Measurements from ENCODE around the gene PCDHGA1. TPM values are rescaled to one million over a fixed set of nuclear protein-coding genes. Genes with fewer than 3 reads are reported as not detected.
A peak's percentile ranks its signal among the peaks of the same experiment; 100 is the strongest.

The PCDHGA1 gene
- polyA plus RNA-seq, 12 donors = 0.44 to 0.86 (median 0.56) TPM; not detected in 2

DNA sequence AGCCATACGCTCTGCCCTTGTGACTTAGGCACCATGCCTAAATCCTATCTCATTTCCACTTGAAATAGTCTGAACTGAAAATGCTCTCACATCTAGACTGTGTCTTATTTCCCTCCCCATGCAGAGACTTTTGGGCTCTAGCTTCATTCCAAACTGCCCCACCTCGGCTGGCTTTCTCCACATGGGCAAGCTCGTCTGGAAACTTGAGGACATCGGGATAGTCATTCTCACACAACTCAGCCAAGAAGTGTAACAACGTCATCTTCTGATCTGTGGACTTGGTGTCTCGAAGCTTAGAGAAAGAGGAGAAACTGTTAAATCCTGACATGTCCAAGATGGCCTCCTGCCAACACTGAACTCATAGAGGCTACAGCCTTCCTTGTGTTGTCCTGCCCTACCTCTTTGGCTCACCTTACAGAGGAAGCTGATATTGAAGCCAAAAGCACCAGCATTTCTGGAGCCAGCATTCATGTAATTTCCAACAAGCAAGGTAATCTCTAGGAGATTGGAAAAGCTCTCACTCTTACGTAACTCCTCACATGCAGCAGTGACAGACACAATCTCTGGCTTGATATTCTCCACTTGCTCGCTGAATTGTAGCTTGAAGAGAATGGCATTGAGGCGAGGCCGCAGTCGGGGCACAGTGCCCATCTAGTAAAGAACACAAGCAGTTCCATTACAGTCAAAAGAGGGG lies 198.1 kb downstream of the PCDHGA1 start:
- DNase-seq = peak; percentile 88

DNA sequence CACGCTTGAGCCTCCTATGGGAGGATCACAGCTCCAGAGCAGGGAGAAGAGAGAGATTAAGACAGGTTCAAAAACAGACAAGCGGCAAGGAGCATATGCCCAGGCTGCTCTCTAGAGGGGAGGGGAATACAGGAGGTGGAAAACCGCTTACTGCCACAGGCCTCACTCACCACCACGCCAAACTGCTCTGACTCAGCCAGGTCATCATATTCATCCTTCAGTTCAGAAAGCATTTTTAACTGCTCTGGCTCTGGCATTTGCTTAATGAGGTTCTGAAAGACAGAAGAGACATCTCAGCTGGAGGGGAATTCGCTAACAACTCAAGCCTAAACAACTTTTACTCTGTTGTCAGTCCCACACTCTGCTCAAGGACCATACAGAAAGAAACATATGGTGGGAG lies 198.7 kb downstream of the PCDHGA1 start:
- peak; percentile 49 for DNase-seq

DNA sequence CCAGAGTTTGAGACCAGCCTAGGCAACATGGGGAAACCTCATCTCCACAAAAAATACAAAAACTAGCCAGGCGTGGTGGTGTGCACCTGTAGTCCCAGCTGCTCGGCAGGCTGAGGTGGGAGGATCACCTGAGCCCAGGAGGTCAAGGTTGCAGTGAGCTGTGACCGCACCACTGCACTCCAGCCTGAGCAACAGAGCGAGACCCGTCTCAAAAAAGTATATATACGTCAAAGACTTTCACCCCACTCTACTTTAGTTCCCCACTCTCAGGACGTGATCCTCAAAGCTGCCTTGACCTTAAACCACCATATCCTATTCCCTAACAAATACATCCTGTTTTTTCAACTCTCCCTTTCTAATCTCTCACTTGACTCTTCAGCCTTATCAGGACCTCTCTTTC lies 199.6 kb downstream of the PCDHGA1 start:
- DNase-seq = no peak

DNA sequence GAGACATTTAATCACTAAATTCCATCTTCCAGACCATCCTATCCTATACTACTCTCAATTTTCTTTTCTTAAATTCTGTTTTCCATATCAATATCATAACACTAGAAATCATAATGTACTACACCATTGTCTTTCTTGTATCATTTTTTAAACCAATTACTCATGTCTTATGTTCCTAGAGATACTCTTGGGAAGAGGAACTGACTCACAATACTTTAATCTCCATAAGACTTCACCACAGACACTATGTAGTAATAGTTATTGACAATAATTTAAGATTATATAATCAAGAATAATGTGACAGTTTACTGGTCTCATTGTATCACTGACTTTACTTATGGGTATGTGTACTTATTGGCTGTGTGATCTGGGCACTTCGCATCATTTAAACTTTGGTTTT lies 202.4 kb downstream of the PCDHGA1 start:
- DNase-seq = no peak

DNA sequence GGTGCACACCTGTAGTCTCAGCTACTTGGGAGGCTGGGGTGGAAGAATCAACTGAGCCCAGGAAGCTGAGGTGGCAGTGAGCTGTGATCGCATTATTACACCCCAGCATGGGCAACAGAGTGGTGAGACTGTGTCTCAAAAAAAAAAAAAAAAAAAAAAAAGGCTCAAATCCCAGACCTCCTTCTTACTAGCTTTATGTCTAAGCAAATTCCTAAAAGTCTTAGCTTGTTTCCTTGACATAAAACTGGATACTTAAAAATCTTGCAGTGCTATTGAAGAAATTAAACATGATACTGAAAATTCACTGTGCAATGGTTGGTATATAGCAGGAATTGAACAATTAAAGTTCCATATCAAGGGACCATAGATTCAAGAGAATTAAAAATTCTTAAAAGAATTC lies 203.6 kb downstream of the PCDHGA1 start:
- no peak for DNase-seq

DNA sequence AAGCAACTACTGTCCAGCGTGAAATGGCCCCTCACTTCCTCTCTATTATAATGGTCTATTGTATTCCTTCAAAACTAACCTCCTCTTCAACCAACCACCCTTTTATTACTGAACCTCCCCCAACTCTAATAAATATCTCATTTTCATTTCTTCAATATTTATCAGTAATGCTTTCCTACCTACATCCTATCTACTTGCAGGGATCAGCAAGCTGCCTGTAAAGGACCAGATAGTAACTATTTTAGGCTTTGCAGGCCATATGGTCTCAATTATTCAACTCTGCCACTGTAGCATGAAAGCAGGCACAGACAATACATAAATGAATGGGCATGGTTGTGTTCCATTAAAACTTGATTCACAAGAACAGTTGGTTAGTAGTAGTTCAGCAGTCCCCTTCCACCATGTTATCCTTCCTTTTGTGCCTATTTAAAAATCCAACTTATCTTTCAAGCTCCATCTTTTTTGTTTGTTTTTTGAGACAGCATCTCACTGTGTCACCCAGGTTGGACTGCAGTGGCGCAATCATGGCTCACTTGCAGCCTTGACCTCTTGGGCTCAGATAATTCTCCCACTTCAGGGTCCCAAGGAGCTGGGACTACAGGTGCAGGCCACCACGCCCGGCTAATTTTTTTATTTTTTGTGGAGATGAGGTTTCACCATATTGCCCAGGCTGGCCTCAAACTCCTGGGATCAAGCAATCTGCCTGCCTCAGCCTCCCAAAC lies 204.3 kb downstream of the PCDHGA1 start:
- DNase-seq = no peak

DNA sequence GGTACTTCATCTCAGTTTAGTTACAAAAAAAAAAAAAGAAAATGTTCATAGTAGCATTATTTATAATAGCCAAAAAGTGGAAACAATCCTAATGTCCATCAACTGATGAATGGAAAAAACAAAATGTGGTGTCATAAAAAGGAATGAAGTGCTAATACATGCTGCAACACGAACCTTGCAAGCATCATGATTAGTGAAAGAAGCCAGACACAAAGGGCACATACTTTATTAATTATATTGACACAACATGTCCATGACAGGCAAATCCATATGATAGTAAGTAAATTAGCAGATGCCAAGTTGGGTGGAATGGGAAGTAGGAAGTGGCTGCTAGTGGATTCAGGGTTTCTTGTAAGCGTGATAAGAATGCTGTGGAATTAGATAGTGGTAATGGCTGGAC lies 212.7 kb downstream of the PCDHGA1 start:
- no peak for DNase-seq

DNA sequence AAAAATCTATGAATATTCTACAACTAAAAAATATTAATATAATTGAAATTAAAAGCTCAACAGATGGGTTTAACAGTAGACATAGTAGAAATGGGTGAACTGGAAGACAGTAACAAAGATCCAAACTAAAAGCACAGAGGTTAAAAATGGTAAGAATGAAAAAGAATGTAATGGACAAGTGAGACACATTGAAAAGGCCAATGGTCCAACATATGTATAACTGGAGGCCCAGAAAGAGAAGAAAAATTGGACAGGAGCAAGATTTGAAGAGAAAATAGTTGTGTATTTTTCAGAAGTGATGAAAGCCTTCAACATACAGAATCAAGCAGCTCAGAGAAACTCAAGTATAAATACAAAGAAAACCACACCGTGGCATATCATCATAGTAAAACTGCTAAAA lies 217.2 kb downstream of the PCDHGA1 start:
- DNase-seq = no peak

DNA sequence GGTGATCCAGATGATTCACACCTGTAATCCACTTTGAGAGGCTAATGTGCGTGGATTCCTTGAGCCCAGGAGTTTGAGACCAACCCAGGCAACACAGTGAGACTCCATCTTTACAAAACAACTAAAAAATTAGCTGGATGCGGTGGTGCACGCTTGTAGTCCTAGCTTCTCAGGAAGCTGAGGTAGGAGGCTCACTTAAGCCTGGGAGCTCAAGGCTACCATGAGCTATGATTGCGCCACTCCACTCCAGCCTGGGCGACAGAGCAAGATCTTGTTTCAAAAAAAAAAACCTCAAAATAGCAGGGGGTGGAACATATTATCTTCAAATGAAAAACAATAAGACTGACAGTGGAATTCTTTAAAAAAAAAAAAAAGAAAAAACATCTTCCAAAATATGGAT lies 217.6 kb downstream of the PCDHGA1 start:
- no peak for DNase-seq

DNA sequence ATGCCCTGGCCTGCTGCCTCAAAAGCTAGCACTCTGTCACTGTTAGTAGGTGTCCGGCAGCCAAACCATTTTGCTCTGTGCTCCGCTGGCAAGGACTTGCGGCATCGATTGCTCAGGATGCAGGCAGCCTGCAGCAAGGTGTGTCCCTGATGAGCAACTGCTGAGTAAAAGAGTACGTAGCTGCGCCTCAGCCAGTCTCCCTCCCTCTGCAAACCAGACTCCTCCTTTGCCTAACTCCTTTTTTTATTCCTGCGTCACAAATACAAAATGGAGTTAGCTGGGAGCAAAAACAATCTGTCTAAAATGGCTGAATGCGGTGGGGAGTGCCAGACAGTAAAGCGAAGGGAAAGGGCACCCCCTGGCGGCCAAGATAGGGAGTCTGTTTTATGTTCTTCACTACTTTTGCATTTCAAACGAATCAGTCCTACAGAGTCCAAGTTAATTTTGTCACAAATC lies 227.4 kb downstream of the PCDHGA1 start:
- DNase-seq = peak; percentile 93

DNA sequence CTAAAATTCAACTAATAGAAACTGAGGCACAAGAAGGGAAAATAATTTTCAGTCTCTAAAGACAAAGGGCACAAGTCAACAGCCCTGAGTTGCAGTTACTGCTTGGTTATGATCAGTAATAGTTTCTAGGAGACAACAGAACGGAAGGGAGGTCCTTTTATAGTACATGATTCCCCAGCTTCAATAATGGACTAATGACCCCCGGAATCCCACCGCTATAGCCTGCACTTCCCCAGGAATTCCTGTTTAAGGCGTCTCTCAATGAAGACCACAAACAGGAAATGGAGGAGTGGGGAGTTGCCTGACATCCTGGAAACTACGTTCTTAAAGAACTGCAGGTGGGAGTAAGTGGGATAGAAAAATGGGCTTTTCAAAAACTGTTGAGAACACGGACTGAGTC lies 227.8 kb downstream of the PCDHGA1 start:
- DNase-seq = no peak

DNA sequence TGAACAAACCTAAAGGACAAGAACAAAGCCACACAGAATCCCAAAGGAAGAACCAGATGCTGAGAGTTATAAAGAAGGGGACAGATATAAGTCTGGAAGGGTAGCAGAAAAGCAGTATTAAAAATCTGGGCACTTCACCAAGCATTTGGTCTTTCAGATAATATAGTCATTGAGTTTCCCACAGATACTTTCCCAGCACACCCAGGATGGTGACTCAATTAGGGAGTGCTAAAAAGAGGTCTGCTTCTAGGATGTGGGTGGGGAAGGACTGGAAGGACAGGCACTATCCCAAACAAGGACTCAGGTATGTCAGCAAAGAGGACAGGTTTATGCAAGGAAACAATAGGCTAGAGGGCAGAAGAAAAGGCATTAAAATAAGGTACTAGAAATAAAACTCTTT lies 229.1 kb downstream of the PCDHGA1 start:
- no peak for DNase-seq

DNA sequence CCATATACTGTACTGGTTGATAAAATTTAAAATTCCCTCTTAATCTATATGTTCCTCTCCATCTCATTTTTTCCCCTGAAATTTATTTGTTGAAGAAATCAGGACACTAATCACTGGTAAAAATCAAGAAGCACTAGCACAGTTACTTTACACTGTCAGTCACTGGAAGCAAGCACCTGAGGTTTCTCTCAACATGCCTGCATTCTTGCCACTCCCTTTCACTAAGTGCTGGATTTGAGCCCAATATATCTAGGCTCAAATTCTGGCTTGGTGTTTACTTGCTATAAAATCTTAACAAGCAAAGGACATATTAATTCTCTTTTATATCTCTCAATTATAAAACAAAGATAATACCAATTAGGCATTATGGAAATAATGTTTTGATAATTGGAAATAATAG lies 229.8 kb downstream of the PCDHGA1 start:
- DNase-seq = no peak

DNA sequence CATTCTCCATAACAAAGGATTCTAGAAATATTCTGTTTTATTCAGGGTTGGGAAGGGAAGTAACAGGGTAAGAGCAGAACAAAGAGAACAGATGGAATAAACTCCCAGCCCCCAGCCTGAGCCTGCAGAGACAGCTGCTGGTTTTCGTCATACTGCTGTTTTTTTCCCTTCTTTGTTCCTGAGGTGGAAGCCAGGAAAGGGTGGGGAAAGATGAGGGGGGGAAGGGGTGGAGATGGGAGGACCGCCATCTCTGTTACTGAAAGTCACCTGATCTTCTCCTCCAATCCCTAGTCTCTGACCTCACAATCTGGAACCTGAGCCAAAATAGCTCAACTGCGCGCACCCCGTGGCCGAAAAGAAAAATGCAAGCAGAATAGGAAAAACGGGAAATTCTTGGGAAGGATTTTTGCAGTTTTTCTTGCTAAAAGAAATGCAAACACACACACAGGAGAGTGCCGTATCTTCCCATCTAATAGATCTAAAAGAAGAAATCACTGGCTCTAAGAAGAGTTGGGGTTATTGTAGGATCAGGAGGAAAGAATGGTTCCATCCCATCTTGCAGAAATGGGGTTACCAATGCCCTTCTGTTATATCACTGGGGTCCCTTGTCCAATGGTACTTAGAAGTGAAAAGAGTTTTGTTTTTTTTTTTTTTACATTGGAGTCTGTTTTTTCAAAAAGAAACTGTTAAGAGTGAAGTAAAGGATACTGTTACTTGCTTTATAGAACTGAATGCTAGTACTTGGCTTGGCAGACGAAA lies 230.6 kb downstream of the PCDHGA1 start:
- DNase-seq = peak; percentile 97

Other genes starting within 250 kb of the PCDHGA1 start
- 1 to 10 TPM in 11 of 12 donors, not detected in 1; 2.9 to 5.8 (median 4.2) TPM for gene PCDHB2, start 235.9 kb upstream of the PCDHGA1 start, polyA plus RNA-seq (ENCODE audit: insufficient read length in 12 of 12)
- gene PCDHB3, start 230.0 kb upstream of the PCDHGA1 start, polyA plus RNA-seq (ENCODE audit: insufficient read length in 12 of 12) = 1 to 10 TPM in 10 of 12 donors, not detected in 2; 1.4 to 2.4 (median 2.1) TPM
- 1 to 10 TPM in 10 of 12 donors, not detected in 2; 2.6 to 4.6 (median 3.2) TPM for gene PCDHB4, start 208.7 kb upstream of the PCDHGA1 start, polyA plus RNA-seq (ENCODE audit: insufficient read length in 12 of 12)
- gene PCDHB5, start 195.3 kb upstream of the PCDHGA1 start, polyA plus RNA-seq (ENCODE audit: insufficient read length in 12 of 12) = 1 to 10 TPM in 11 of 12 donors, not detected in 1; 3.1 to 5.1 (median 3.9) TPM
- 1 to 10 TPM in 11 of 12 donors, not detected in 1; 1.6 to 3.8 (median 1.9) TPM for gene PCDHB6, start 180.5 kb upstream of the PCDHGA1 start, polyA plus RNA-seq (ENCODE audit: insufficient read length in 12 of 12)
- gene PCDHB7, start 157.9 kb upstream of the PCDHGA1 start, polyA plus RNA-seq (ENCODE audit: insufficient read length in 12 of 12) = 1 to 10 TPM in 11 of 12 donors, not detected in 1; 1.8 to 3.3 (median 2.4) TPM
- gene PCDHB8, start 152.7 kb upstream of the PCDHGA1 start, polyA plus RNA-seq (ENCODE audit: insufficient read length in 12 of 12) = 1 to 10 TPM in 6 of 12 donors, under 1 TPM in 4, not detected in 2; 0.44 to 1.6 (median 1.2) TPM
- 1 to 10 TPM in 11 of 12 donors, not detected in 1; 2.8 to 6.3 (median 3.9) TPM for gene PCDHB16, start 148.1 kb upstream of the PCDHGA1 start, polyA plus RNA-seq (ENCODE audit: insufficient read length in 12 of 12)
- 1 to 10 TPM in 10 of 12 donors, not detected in 2; 1.4 to 4.6 (median 2.3) TPM for gene PCDHB9, start 143.4 kb upstream of the PCDHGA1 start, polyA plus RNA-seq (ENCODE audit: insufficient read length in 12 of 12)
- 1 to 10 TPM in 10 of 12 donors, not detected in 2; 3.2 to 5.7 (median 4.8) TPM for gene PCDHB10, start 138.2 kb upstream of the PCDHGA1 start, polyA plus RNA-seq (ENCODE audit: insufficient read length in 12 of 12)
- 1 to 10 TPM in 11 of 12 donors, not detected in 1; 1.6 to 3.4 (median 2.5) TPM for gene PCDHB11, start 130.9 kb upstream of the PCDHGA1 start, polyA plus RNA-seq (ENCODE audit: insufficient read length in 12 of 12)
- 1 to 10 TPM in 11 of 12 donors, not detected in 1; 1.9 to 3.8 (median 2.8) TPM for gene PCDHB12, start 121.8 kb upstream of the PCDHGA1 start, polyA plus RNA-seq (ENCODE audit: insufficient read length in 12 of 12)
- 1 to 10 TPM in 11 of 12 donors, not detected in 1; 2.2 to 4.3 (median 3.0) TPM for gene PCDHB13, start 116.6 kb upstream of the PCDHGA1 start, polyA plus RNA-seq (ENCODE audit: insufficient read length in 12 of 12)
- gene PCDHB14, start 107.2 kb upstream of the PCDHGA1 start, polyA plus RNA-seq (ENCODE audit: insufficient read length in 12 of 12) = 1 to 10 TPM in 11 of 12 donors, not detected in 1; 5.4 to 9.6 (median 7.0) TPM
- gene PCDHB15, start 85.1 kb upstream of the PCDHGA1 start, polyA plus RNA-seq (ENCODE audit: insufficient read length in 12 of 12) = 10 to 100 TPM in 1 of 12 donors, 1 to 10 TPM in 10, not detected in 1; 5.8 to 12.3 (median 6.8) TPM
- not detected for gene SLC25A2, start 26.5 kb upstream of the PCDHGA1 start, polyA plus RNA-seq (ENCODE audit: insufficient read length in 12 of 12)
- gene TAF7, start 9.7 kb upstream of the PCDHGA1 start, polyA plus RNA-seq (ENCODE audit: insufficient read length in 12 of 12) = 100 to 1,000 TPM in 2 of 12 donors, 10 to 100 TPM in 9, not detected in 1; 77.9 to 106 (median 91.7) TPM
- 1 to 10 TPM in 11 of 12 donors, not detected in 1; 1.6 to 5.9 (median 2.5) TPM for gene PCDHGA2, start 8.2 kb downstream of the PCDHGA1 start, polyA plus RNA-seq (ENCODE audit: insufficient read length in 12 of 12)
- gene PCDHGA3, start 13.3 kb downstream of the PCDHGA1 start, polyA plus RNA-seq (ENCODE audit: insufficient read length in 12 of 12) = 1 to 10 TPM in 10 of 12 donors, not detected in 2; 1.2 to 1.8 (median 1.4) TPM
- gene PCDHGB1, start 19.6 kb downstream of the PCDHGA1 start, polyA plus RNA-seq (ENCODE audit: insufficient read length in 12 of 12) = 1 to 10 TPM in 1 of 12 donors, under 1 TPM in 9, not detected in 2; 0.32 to 1.0 (median 0.65) TPM
- 1 to 10 TPM in 9 of 12 donors, under 1 TPM in 1, not detected in 2; 0.93 to 1.9 (median 1.5) TPM for gene PCDHGA4, start 24.5 kb downstream of the PCDHGA1 start, polyA plus RNA-seq (ENCODE audit: insufficient read length in 12 of 12)
- 1 to 10 TPM in 10 of 12 donors, not detected in 2; 1.8 to 3.0 (median 2.1) TPM for gene PCDHGB2, start 29.5 kb downstream of the PCDHGA1 start, polyA plus RNA-seq (ENCODE audit: insufficient read length in 12 of 12)
- 1 to 10 TPM in 10 of 12 donors, not detected in 2; 2.1 to 3.4 (median 2.7) TPM for gene PCDHGA5, start 33.6 kb downstream of the PCDHGA1 start, polyA plus RNA-seq (ENCODE audit: insufficient read length in 12 of 12)
- gene PCDHGB3, start 39.7 kb downstream of the PCDHGA1 start, polyA plus RNA-seq (ENCODE audit: insufficient read length in 12 of 12) = 1 to 10 TPM in 8 of 12 donors, under 1 TPM in 2, not detected in 2; 0.94 to 2.0 (median 1.3) TPM
- 1 to 10 TPM in 10 of 12 donors, not detected in 2; 2.5 to 5.4 (median 3.5) TPM for gene PCDHGA6, start 43.4 kb downstream of the PCDHGA1 start, polyA plus RNA-seq (ENCODE audit: insufficient read length in 12 of 12)
- gene PCDHGA7, start 52.2 kb downstream of the PCDHGA1 start, polyA plus RNA-seq (ENCODE audit: insufficient read length in 12 of 12) = 1 to 10 TPM in 10 of 12 donors, not detected in 2; 1.1 to 2.0 (median 1.6) TPM
- gene PCDHGB4, start 57.2 kb downstream of the PCDHGA1 start, polyA plus RNA-seq (ENCODE audit: insufficient read length in 12 of 12) = 1 to 10 TPM in 11 of 12 donors, not detected in 1; 1.9 to 3.5 (median 2.3) TPM
- 1 to 10 TPM in 1 of 12 donors, under 1 TPM in 9, not detected in 2; 0.34 to 1.1 (median 0.66) TPM for gene PCDHGA8, start 62.1 kb downstream of the PCDHGA1 start, polyA plus RNA-seq (ENCODE audit: insufficient read length in 12 of 12)
- gene PCDHGB5, start 67.4 kb downstream of the PCDHGA1 start, polyA plus RNA-seq (ENCODE audit: insufficient read length in 12 of 12) = 1 to 10 TPM in 11 of 12 donors, not detected in 1; 2.7 to 7.7 (median 4.0) TPM
- 1 to 10 TPM in 11 of 12 donors, not detected in 1; 2.8 to 5.2 (median 4.2) TPM for gene PCDHGA9, start 72.3 kb downstream of the PCDHGA1 start, polyA plus RNA-seq (ENCODE audit: insufficient read length in 12 of 12)
- 1 to 10 TPM in 11 of 12 donors, not detected in 1; 2.8 to 7.7 (median 4.3) TPM for gene PCDHGB6, start 77.5 kb downstream of the PCDHGA1 start, polyA plus RNA-seq (ENCODE audit: insufficient read length in 12 of 12)
- gene PCDHGA10, start 82.5 kb downstream of the PCDHGA1 start, polyA plus RNA-seq (ENCODE audit: insufficient read length in 12 of 12) = 1 to 10 TPM in 11 of 12 donors, not detected in 1; 1.3 to 3.4 (median 1.8) TPM
- 10 to 100 TPM in 3 of 12 donors, 1 to 10 TPM in 8, not detected in 1; 6.5 to 14.7 (median 8.6) TPM for gene PCDHGB7, start 87.2 kb downstream of the PCDHGA1 start, polyA plus RNA-seq (ENCODE audit: insufficient read length in 12 of 12)
- 1 to 10 TPM in 10 of 12 donors, not detected in 2; 2.6 to 5.1 (median 3.4) TPM for gene PCDHGA11, start 90.5 kb downstream of the PCDHGA1 start, polyA plus RNA-seq (ENCODE audit: insufficient read length in 12 of 12)
- 1 to 10 TPM in 10 of 12 donors, not detected in 2; 1.2 to 4.6 (median 2.1) TPM for gene PCDHGA12, start 100.0 kb downstream of the PCDHGA1 start, polyA plus RNA-seq (ENCODE audit: insufficient read length in 12 of 12)
- 100 to 1,000 TPM in 7 of 12 donors, 10 to 100 TPM in 4, not detected in 1; 86.1 to 193 (median 119) TPM for gene PCDHGC3, start 145.5 kb downstream of the PCDHGA1 start, polyA plus RNA-seq (ENCODE audit: insufficient read length in 12 of 12)
- 1 to 10 TPM in 9 of 12 donors, under 1 TPM in 1, not detected in 2; 0.93 to 2.7 (median 1.7) TPM for gene PCDHGC4, start 154.5 kb downstream of the PCDHGA1 start, polyA plus RNA-seq (ENCODE audit: insufficient read length in 12 of 12)
- gene PCDHGC5, start 158.6 kb downstream of the PCDHGA1 start, polyA plus RNA-seq (ENCODE audit: insufficient read length in 12 of 12) = 1 to 10 TPM in 2 of 12 donors, under 1 TPM in 8, not detected in 2; 0.19 to 1.3 (median 0.71) TPM